ENCODE measurements around the gene GPR89B. TPM values are rescaled to one million over a fixed set of nuclear protein-coding genes. Genes with fewer than 3 reads are reported as not detected.

Gene GPR89B
- total and polyA plus RNA-seq, 2 donors from 2014 or later, result 18.1 to 34.2 TPM

GRCh38 chr1:147907786-147908509, 20.3 kb upstream of the GPR89B start:
- Histone ChIP-seq H3K4me1 (ENCODE audit: control insufficient read depth in 2 of 3, insufficient read depth in 2 of 3, low read depth in 1 of 3, low read length in 3 of 3) (no peaks in the 10 kb centered on the region), H3K36me3 (ENCODE audit: control insufficient read depth in 2 of 3, insufficient read depth in 3 of 3, low read length in 3 of 3) (no peaks in the 10 kb centered on the region), H3K27ac (ENCODE audit: low read depth in 2 of 2, low read length in 2 of 2) (no peak overlapping the region), H3K9me3 (ENCODE audit: control insufficient read depth in 2 of 3, insufficient read depth in 1 of 3, low read length in 3 of 3) (no peaks in the 10 kb centered on the region), H3K9ac (ENCODE audit: low read length in 3 of 3) (no peak overlapping the region), H3K4me3 (ENCODE audit: low read length in 3 of 3) (no peak overlapping the region), H3K27me3 (ENCODE audit: control insufficient read depth, insufficient read depth, low read length) (no peaks in the 10 kb centered on the region)
- no peak for TF ChIP-seq CTCF (IDR thresholded peaks at IDR 0.05; ENCODE audit: borderline replicate concordance, extremely low read depth, insufficient read depth)
- no peak for DNase-seq
- FAIRE-seq, result no peak
- intact Hi-C loops (cut with DNase I), result no loop called here

- no peak for FAIRE-seq
- Histone ChIP-seq H3K9ac (ENCODE audit: low read length in 3 of 3) (no peak overlapping the region), H3K9me3 (ENCODE audit: control insufficient read depth in 2 of 3, insufficient read depth in 1 of 3, low read length in 3 of 3) (no peaks in the 10 kb centered on the region), H3K4me1 (ENCODE audit: control insufficient read depth in 2 of 3, insufficient read depth in 2 of 3, low read depth in 1 of 3, low read length in 3 of 3) (no peaks in the 10 kb centered on the region), H3K27ac (ENCODE audit: low read depth in 2 of 2, low read length in 2 of 2) (no peak overlapping the region), H3K36me3 (ENCODE audit: control insufficient read depth in 2 of 3, insufficient read depth in 3 of 3, low read length in 3 of 3) (no peaks in the 10 kb centered on the region), H3K27me3 (ENCODE audit: control insufficient read depth, insufficient read depth, low read length) (no peaks in the 10 kb centered on the region), H3K4me3 (ENCODE audit: low read length in 3 of 3) (no peak overlapping the region)
- TF ChIP-seq CTCF (IDR thresholded peaks at IDR 0.05; ENCODE audit: borderline replicate concordance, extremely low read depth, insufficient read depth), result no peak
- no peak for DNase-seq
- intact Hi-C loops (cut with DNase I), result no loop called here
These were observed 15.7 kb upstream of the GPR89B start for GRCh38 chr1:147912553-147912952.

GRCh38 chr1:147913362-147913942, 14.8 kb upstream of the GPR89B start:
- H3K9ac ChIP-seq (ENCODE audit: low read length in 3 of 3), result no peak overlapping the region
- no peaks in the 10 kb centered on the region for H3K9me3 ChIP-seq (ENCODE audit: control insufficient read depth in 2 of 3, insufficient read depth in 1 of 3, low read length in 3 of 3)
- intact Hi-C loops (cut with DNase I), result no loop called here
- no peak for TF ChIP-seq CTCF (IDR thresholded peaks at IDR 0.05; ENCODE audit: borderline replicate concordance, extremely low read depth, insufficient read depth)
- no peaks in the 10 kb centered on the region for H3K4me1 ChIP-seq (ENCODE audit: control insufficient read depth in 2 of 3, insufficient read depth in 2 of 3, low read depth in 1 of 3, low read length in 3 of 3)
- H3K36me3 ChIP-seq (ENCODE audit: control insufficient read depth in 2 of 3, insufficient read depth in 3 of 3, low read length in 3 of 3), result no peaks in the 10 kb centered on the region
- no peak overlapping the region for H3K27ac ChIP-seq (ENCODE audit: low read depth in 2 of 2, low read length in 2 of 2)
- no peaks in the 10 kb centered on the region for H3K27me3 ChIP-seq (ENCODE audit: control insufficient read depth, insufficient read depth, low read length)
- FAIRE-seq (no peak), DNase-seq (no peak)
- no peak overlapping the region for H3K4me3 ChIP-seq (ENCODE audit: low read length in 3 of 3)

All from kidney (tissue), 14 donors.